ENCODE results near the gene DLGAP4. TPM values are rescaled to one million over a fixed set of nuclear protein-coding genes. Genes with fewer than 3 reads are reported as not detected.

Gene DLGAP4
- total and polyA plus RNA-seq, 2 of the 13 experiments (the other 11 are each of a cell fraction or from before 2014, with no cell fraction given): 15.2 to 26.7 TPM

GRCh38 chr20:36342331-36343120, 36.4 kb downstream of the DLGAP4 start (continued):
- TF ChIP-seq, protein P1, sequence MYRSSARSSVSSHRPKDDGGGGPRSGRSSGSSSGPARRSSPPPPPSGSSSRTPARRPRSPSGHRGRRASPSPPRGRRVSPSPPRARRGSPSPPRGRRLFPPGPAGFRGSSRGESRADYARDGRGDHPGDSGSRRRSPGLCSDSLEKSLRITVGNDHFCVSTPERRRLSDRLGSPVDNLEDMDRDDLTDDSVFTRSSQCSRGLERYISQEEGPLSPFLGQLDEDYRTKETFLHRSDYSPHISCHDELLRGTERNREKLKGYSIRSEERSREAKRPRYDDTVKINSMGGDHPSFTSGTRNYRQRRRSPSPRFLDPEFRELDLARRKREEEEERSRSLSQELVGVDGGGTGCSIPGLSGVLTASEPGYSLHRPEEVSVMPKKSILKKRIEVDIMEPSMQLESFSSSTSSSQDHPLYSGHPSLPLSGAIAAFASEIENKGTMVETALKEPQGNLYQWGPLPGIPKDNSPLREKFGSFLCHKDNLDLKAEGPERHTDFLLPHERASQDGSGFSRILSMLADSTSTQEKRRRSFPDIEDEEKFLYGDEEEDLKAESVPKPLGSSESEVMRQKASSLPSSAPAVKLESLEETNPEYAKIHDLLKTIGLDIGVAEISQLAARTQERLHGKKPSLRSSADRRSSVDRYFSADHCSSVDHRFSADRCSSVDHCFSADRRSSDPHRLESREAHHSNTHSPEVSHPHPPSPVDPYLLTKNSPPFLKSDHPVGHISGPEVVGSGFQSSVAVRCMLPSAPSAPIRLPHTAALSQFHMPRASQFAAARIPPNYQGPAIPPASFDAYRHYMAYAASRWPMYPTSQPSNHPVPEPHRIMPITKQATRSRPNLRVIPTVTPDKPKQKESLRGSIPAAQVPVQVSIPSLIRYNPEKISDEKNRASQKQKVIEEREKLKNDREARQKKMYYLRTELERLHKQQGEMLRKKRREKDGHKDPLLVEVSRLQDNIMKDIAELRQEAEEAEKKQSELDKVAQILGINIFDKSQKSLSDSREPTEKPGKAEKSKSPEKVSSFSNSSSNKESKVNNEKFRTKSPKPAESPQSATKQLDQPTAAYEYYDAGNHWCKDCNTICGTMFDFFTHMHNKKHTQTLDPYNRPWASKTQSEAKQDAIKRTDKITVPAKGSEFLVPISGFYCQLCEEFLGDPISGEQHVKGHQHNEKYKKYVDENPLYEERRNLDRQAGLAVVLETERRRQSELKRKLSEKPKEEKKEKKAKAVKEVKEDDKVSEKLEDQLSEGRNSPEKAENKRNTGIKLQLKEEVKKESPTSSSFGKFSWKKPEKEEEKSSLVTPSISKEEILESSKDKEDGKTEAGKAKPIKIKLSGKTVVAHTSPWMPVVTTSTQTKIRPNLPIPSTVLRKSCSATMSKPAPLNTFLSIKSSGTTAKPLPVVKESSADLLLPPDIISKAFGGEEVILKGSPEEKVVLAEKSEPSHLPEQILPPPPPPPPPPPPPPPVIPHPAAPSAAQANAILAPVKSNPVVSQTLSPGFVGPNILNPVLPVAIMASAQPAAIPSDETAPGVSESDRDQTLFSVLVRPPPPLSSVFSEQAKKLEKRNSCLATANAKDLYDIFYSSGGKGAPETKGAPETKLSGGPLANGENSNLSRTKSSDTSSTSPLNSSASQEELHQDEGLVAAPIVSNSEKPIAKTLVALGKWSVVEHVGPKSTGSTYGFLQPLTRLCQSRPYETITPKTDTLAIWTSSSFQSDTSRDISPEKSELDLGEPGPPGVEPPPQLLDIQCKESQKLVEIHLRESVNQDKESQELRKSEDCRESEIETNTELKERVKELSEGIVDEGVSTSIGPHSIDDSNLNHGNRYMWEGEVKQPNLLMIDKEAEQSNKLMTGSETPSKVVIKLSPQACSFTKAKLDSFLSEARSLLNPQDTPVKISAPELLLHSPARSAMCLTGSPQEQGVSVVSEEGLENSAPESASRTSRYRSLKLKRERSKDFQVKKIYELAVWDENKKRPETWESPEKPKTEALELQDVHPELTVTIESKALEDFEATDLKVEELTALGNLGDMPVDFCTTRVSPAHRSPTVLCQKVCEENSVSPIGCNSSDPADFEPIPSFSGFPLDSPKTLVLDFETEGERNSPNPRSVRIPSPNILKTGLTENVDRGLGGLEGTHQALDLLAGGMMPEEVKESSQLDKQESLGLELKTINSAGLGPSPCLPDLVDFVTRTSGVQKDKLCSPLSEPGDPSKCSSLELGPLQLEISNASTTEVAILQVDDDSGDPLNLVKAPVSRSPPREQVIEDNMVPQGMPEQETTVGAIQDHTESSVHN (CRISPR knock-in tag; IDR thresholded peaks at IDR 0.05): no peak
- TF ChIP-seq ZNF773 (CRISPR knock-in tag; IDR thresholded peaks at IDR 0.05; ENCODE audit: borderline replicate concordance): no peak
- TF ChIP-seq ZNF160 (CRISPR knock-in tag; IDR thresholded peaks at IDR 0.05): no peak
- TF ChIP-seq ZFP62 (CRISPR knock-in tag; IDR thresholded peaks at IDR 0.05): no peak
- TF ChIP-seq NR2F2 (IDR thresholded peaks at IDR 0.05; ENCODE audit: borderline replicate concordance, low read depth): no peak

Measured in HepG2 (cell line).